Liver (tissue), 3 donors: Measurements from ENCODE around the gene EZR.

Source experiments
- CTCF ChIP-seq: fragments of 150-350 bp; IDR thresholded peaks from 2 replicates; pipeline ENCODE4 v1.5.1; 2017; ENCODE audit warnings: improper control_type of control experiment, low read depth, low read length; ENCODE audit not compliant: missing input control
- MAX ChIP-seq: IDR thresholded peaks from 2 replicates; pipeline ENCODE4 v1.6.1; 2016; ENCODE audit warnings: antibody characterized with exemption
- RAD21 ChIP-seq, 2 donors: IDR thresholded peaks; 2 replicates each; pipeline ENCODE4 v1.6.1; 2016; ENCODE audit warnings: antibody characterized with exemption in 2 of 2, mild to moderate bottlenecking in 2 of 2
- SP1 ChIP-seq: IDR thresholded peaks from 2 replicates; pipeline ENCODE4 v1.6.1; 2018; ENCODE audit warnings: antibody characterized with exemption, mild to moderate bottlenecking
- donor health status: healthy.
- donor health status: healthy.

GRCh38 chr6:158807515-158808441 lies 11.4 kb downstream of the EZR start:
- TF ChIP-seq CTCF, result no peak
- TF ChIP-seq RAD21 (IDR thresholded peaks at IDR 0.05), result no peak
- TF ChIP-seq MAX, result no peak
- no peak for TF ChIP-seq SP1
